Esophagus squamous epithelium (tissue), 4 donors: ENCODE results near the gene TRIM40.

Experiments
- CTCF ChIP-seq, 6 experiments: fragments of 450-650 bp in 4 of 6; fragments of 200-600 bp in 2 of 6; sonication (generic) in 2 of 6; IDR thresholded peaks; one replicate each; pipeline ENCODE4 v1.5.1; 2016 to 2019; ENCODE audit warnings: antibody characterized with exemption in 6 of 6, mild to moderate bottlenecking in 4 of 6, moderate library complexity in 4 of 6
- POLR2A ChIP-seq, 4 donors: fragments of 450-650 bp; IDR thresholded peaks; one replicate each; pipeline ENCODE4 v1.6.1; 2017; ENCODE audit warnings: antibody characterized with exemption in 4 of 4, mild to moderate bottlenecking in 4 of 4, moderate library complexity in 3 of 4

GRCh38 chr6:30194797-30195690, 59.1 kb downstream of the TRIM40 start:
- TF ChIP-seq POLR2A (IDR thresholded peaks at IDR 0.05) (no peak), CTCF (IDR thresholded peaks at IDR 0.05) (no peak)
